HFF-Myc (cell line): ENCODE results near the gene CTNND2.

Experiments
- DNase-seq: peaks from one replicate; pipeline ENCODE4 v3.0.0-alpha.2; 2011; ENCODE audit warnings: low read depth; ENCODE audit errors: extremely low read depth
- H3K4me3 ChIP-seq: replicated peaks from 2 replicates; pipeline ENCODE4 v1.5.1; 2011; ENCODE audit warnings: low read depth, mild to moderate bottlenecking, control low read depth, low read length
- TF ChIP-seq, protein P1 (sequence below): IDR thresholded peaks from 2 replicates; pipeline ENCODE4 v1.5.1; 2012; ENCODE audit warnings: mild to moderate bottlenecking, low read depth, low read length, control low read depth; ENCODE audit errors: missing control alignments

Gene CTNND2

DNA sequence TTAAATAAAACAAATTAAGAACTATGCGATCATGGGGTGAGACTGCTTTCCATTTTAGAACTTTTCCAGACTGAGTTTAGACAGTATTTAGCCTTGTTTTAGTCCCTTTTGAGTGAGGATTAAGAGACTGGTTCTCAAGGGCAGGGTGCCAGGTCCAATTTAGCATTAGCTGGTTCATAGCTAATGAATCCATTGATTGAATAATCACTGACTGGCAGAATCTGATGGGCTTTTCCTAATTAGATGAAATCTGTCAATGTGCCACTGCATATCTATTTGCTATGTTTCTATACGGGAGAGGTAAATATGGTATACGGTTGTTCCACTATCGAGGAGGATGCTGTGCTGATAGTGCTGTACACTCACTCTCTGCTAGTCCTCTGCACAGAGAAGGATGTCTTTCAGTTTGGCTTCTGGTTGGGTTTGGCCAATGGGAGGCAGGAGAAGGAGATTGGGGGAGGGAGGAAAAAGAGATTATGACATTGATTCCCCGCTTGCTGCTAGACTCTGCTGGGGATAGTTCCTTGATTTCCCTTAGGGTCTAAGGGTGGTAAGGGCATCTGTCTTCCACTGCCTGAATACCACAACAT, 496.6 kb downstream of the CTNND2 start:
- TF ChIP-seq, protein P1, sequence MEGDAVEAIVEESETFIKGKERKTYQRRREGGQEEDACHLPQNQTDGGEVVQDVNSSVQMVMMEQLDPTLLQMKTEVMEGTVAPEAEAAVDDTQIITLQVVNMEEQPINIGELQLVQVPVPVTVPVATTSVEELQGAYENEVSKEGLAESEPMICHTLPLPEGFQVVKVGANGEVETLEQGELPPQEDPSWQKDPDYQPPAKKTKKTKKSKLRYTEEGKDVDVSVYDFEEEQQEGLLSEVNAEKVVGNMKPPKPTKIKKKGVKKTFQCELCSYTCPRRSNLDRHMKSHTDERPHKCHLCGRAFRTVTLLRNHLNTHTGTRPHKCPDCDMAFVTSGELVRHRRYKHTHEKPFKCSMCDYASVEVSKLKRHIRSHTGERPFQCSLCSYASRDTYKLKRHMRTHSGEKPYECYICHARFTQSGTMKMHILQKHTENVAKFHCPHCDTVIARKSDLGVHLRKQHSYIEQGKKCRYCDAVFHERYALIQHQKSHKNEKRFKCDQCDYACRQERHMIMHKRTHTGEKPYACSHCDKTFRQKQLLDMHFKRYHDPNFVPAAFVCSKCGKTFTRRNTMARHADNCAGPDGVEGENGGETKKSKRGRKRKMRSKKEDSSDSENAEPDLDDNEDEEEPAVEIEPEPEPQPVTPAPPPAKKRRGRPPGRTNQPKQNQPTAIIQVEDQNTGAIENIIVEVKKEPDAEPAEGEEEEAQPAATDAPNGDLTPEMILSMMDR, result no peak
- H3K4me3 ChIP-seq, result no peak overlapping the region
- no peak for DNase-seq

DNA sequence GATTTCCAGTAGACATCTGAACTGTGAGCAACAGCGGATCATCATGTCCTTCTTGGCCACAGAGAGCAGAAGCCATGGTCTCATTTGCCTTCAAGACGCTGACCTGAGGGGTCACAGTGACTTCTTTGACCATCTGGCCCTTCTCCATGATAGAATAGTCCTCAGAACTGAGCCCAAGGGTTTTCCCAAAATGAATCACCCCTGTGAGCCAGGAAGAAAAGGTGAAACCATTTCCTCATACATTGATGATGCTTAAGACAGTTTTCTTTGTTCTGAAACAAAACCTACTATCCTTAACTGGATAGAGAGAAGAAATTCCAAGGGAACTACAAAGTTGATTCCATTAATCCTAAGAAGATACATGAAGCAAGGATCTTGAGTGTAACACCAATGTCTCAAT, 503.9 kb downstream of the CTNND2 start:
- no peak for DNase-seq
- H3K4me3 ChIP-seq, result no peak overlapping the region
- TF ChIP-seq, protein P1, result no peak

DNA sequence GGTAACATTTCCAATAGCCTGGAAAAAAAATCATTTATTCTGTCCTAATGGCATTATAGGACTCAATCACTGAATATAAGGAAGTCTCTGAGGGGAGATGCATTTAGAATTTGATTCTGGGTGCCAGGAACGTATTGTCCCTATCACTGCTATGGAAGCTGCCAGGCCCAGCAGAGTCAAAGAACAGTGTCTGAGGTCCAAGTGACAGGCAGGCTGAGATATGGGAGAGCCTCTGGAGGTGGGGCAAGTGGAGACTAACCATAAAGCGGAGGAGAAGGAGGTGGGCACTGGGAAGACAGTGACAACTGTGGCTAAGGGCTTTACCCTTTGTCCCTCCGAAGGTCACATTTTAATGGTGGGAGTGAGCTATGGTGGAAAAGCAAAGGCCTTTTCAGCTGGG, 505.5 kb downstream of the CTNND2 start:
- DNase-seq, result no peak
- TF ChIP-seq, protein P1, result no peak
- H3K4me3 ChIP-seq, result no peak overlapping the region

DNA sequence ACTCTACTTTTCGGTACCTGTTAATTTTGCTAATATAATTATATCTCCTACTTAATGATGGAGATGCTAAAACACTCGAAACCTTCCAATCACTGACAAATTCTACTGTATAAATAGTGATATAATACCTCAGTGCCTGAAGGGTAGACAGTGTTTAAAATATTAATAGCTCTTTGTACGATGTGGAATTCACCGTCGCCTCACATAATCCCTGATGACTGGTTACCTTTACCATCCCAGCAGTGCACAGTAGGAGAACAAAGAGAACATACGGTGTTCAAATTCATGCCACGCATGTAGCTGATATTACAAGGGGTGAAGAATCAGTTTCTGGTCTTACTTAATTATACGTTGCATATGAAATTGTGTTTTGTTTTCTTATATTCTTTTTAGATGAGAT, 506.7 kb downstream of the CTNND2 start:
- H3K4me3 ChIP-seq, result no peak overlapping the region
- TF ChIP-seq, protein P1, result no peak
- no peak for DNase-seq

DNA sequence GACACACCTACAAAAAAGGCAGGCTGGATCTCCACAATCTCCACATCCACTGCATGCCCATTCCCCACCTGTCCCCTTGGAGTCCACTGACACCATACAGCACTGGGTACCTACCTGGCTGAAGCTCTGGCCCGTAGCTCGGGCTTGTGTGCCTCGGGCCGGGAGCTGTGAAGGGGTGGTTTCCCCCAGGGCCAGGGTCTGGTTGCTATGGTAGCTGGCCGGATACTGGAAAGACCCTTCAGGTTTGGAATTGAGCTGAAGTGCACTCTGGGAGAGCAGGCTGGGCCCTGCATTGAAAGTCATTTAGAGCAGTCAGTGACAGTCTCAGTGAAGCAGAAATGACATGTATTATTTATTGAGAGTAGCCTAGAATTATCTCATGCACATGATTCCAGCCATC, 507.3 kb downstream of the CTNND2 start:
- no peak overlapping the region for H3K4me3 ChIP-seq
- TF ChIP-seq, protein P1, result no peak
- DNase-seq, result no peak

DNA sequence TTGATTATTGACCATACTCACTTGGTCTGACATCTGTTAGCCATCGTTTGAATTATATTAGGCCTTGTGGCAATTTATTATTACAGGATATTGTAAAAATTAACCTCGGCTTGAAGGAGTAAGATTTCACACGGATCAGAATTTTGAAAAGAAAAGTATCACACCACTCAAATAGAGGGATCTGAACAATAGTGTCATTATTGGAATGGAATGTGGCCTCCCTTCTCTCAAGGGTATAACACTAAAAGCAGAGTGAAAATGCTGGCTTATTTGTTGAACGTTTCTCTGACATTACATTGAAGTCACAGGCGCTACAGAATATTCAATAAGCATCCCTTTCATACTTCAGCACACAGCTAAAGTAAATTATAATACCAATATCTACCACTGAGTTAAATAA, 509.3 kb downstream of the CTNND2 start:
- no peak overlapping the region for H3K4me3 ChIP-seq
- DNase-seq, result no peak
- TF ChIP-seq, protein P1, result no peak

DNA sequence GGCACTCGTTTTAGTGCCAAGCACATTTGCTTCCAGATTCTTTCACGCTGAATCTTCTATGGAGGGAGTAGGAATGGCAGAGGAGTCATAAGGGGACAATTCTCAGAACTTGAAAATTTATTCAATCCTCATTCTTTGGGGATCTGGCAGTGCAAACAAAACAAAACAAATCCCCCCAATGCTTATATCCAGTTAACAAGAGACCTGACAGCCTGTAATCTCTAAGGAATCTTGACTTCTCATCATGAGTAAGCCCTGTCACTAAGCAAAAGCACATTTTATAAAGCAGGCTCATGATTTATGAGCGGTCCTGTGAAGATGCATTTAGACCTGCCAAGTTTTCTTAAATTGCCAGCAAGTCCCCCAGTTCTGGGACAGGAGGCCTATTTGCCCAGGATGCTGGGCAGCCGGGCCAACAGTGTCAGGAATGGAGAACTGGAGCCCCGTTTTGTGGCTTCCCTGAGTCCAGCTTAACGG, 513.9 kb downstream of the CTNND2 start:
- H3K4me3 ChIP-seq, result no peak overlapping the region
- TF ChIP-seq, protein P1, result no peak
- no peak for DNase-seq
